Duodenal mucosa (tissue), 2 donors: ENCODE data around the gene TMEM203.

Source experiments
- H3K27ac ChIP-seq: one replicate; pipeline ENCODE4 v1.7.0; 2013; ENCODE audit warnings: low read depth, low read length
- H3K27me3 ChIP-seq, 2 donors: one replicate each; pipeline ENCODE4 v1.7.0; 2013; ENCODE audit warnings: low read length in 2 of 2, control low read depth in 1 of 2; ENCODE audit not compliant: insufficient read depth in 2 of 2, control insufficient read depth in 1 of 2
- H3K36me3 ChIP-seq, 2 donors: one replicate each; pipeline ENCODE4 v1.7.0; 2013; ENCODE audit warnings: low read length in 2 of 2, control low read depth in 1 of 2; ENCODE audit not compliant: insufficient read depth in 2 of 2, control insufficient read depth in 1 of 2
- H3K4me1 ChIP-seq, 2 donors: one replicate each; pipeline ENCODE4 v1.7.0; 2013; ENCODE audit warnings: low read length in 2 of 2, control low read depth in 1 of 2; ENCODE audit not compliant: insufficient read depth in 2 of 2, control insufficient read depth in 1 of 2
- H3K4me3 ChIP-seq, 2 donors: one replicate each; pipeline ENCODE4 v1.7.0; 2013; ENCODE audit warnings: low read length in 2 of 2, low read depth in 1 of 2
- H3K9ac ChIP-seq, 2 donors: one replicate each; pipeline ENCODE4 v1.7.0; 2013; ENCODE audit warnings: low read length in 2 of 2, low read depth in 1 of 2
- H3K9me3 ChIP-seq, 2 donors: one replicate each; pipeline ENCODE4 v1.7.0; 2013; ENCODE audit warnings: low read length in 2 of 2, control low read depth in 1 of 2; ENCODE audit not compliant: control insufficient read depth in 1 of 2

Gene TMEM203

GRCh38 chr9:137234055-137234697 lies 28.7 kb upstream of the TMEM203 start:
- H3K4me3 ChIP-seq, result no peak overlapping the region
- H3K9ac ChIP-seq, result no peak overlapping the region
- peaks cover 54 to 70% of the 10 kb centered on the region in 2 donors for H3K4me1 ChIP-seq
- no peak overlapping the region for H3K27ac ChIP-seq
- peaks cover 17 to 32% of the 10 kb centered on the region in 2 donors for H3K27me3 ChIP-seq
- H3K36me3 ChIP-seq, result no peaks in the 10 kb centered on the region
- H3K9me3 ChIP-seq, result no peaks in the 10 kb centered on the region

- Histone ChIP-seq H3K27me3 (peaks cover 21 to 38% of the 10 kb centered on the region in 2 donors), H3K27ac (no peak overlapping the region), H3K4me1 (peaks cover 46 to 63% of the 10 kb centered on the region in 2 donors), H3K36me3 (no peaks in the 10 kb centered on the region), H3K9me3 (no peaks in the 10 kb centered on the region), H3K9ac (no peak overlapping the region), H3K4me3 (no peak overlapping the region)
Observed at GRCh38 chr9:137233143-137233980, 27.9 kb upstream of the TMEM203 start.

DNA sequence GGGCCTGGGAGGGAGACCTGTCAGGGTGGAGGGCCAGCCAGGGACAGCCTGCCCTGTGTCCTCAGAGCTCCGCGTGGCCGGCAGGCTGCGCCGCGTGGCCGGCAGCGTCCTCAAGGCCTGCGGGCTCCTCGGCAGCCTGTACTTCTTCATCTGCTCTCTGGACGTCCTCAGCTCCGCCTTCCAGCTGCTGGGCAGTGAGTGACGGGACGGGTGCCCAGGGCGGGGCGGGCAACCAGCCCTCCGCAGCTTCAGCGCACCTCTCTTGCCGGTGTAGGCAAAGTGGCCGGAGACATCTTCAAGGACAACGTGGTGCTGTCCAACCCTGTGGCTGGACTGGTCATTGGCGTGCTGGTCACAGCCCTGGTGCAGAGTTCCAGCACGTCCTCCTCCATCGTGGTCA lies 27.1 kb upstream of the TMEM203 start:
- Histone ChIP-seq H3K36me3 (no peaks in the 10 kb centered on the region), H3K27ac (no peak overlapping the region), H3K9ac (no peak overlapping the region), H3K4me1 (peaks cover 39 to 57% of the 10 kb centered on the region in 2 donors), H3K4me3 (no peak overlapping the region), H3K9me3 (no peaks in the 10 kb centered on the region), H3K27me3 (peaks cover 21 to 39% of the 10 kb centered on the region in 2 donors)

DNA sequence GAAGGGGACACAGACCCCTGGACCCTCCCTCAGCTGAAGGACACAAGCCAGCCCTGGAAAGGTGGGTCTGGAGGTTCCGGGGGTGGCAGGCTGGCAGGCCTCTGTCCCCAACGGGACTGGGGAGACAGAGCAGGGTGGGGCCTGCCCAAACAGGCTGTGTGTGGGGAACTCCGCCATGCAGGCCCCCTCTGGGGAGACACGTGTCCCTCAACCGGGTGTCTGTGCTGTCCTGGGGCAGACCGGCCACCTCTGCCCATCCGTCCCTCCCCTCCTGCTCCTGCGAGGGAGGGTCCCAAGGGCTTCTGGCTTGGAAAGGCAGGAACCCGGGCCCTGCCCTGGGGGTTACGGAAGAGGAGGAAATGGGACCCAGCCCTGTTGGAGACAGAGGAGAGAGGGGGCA lies 26.7 kb upstream of the TMEM203 start:
- no peak overlapping the region for H3K27ac ChIP-seq
- H3K4me1 ChIP-seq, result peaks cover 39 to 57% of the 10 kb centered on the region in 2 donors
- no peak overlapping the region for H3K4me3 ChIP-seq
- no peaks in the 10 kb centered on the region for H3K9me3 ChIP-seq
- H3K9ac ChIP-seq, result no peak overlapping the region
- H3K27me3 ChIP-seq, result peaks cover 21 to 39% of the 10 kb centered on the region in 2 donors
- no peaks in the 10 kb centered on the region for H3K36me3 ChIP-seq

GRCh38 chr9:137231372-137232039 lies 26.1 kb upstream of the TMEM203 start:
- peaks cover 36 to 54% of the 10 kb centered on the region in 2 donors for H3K4me1 ChIP-seq
- no peak overlapping the region for H3K9ac ChIP-seq
- H3K36me3 ChIP-seq, result no peaks in the 10 kb centered on the region
- H3K27me3 ChIP-seq, result peaks cover 21 to 39% of the 10 kb centered on the region in 2 donors
- no peaks in the 10 kb centered on the region for H3K9me3 ChIP-seq
- no peak overlapping the region for H3K27ac ChIP-seq
- no peak overlapping the region for H3K4me3 ChIP-seq

DNA sequence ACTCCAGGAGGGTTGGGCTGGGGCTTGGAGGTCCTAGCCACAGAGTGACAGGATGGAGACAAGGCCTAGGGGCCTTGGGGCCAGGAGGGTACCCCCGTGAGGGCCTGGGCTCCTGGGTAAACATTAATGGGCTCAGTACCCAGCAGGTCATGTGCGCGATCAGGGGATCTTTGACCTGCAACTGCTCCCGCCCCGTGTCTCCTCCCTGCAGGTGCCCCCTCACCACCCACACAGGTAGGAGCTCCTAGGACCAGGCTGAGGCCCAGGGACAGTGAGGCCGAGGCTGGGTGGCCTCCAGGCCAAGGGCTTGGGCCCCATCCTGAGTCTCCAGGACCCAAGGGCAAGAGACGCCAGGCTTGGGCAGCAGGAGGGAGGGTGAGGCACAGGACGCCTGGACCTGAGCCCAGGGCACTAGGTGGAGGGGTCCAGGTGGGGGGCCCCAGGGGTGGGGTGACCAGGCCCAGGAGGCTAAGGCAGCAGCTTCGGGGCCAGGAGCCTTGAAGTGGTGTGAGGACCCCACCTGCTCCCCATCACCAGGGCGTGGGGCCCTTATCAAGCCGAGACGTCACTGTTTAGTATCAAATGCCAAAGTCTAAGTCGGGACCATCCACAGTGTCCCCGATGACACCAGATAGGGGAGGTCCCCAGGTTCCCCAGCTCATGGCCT lies 25.4 kb upstream of the TMEM203 start, which contains the start of gene SLC34A3:
Gene SLC34A3, plus strand, starts transcription at position 197 of the 667 bp plus-strand sequence. CDS start 802 bp downstream, outside the sequence.
- H3K27ac ChIP-seq, result peak within 1 kb of the TSS; percentile 3
- no peaks in the 10 kb centered on the region for H3K9me3 ChIP-seq
- H3K27me3 ChIP-seq, result peaks cover 21 to 39% of the 10 kb centered on the region in 2 donors
- H3K4me1 ChIP-seq, result peaks cover 31 to 48% of the 10 kb centered on the region in 2 donors
- H3K36me3 ChIP-seq, result no peaks in the 10 kb centered on the region
- H3K4me3 ChIP-seq, result no peak within 1 kb of the TSS
- no peak within 1 kb of the TSS for H3K9ac ChIP-seq

DNA sequence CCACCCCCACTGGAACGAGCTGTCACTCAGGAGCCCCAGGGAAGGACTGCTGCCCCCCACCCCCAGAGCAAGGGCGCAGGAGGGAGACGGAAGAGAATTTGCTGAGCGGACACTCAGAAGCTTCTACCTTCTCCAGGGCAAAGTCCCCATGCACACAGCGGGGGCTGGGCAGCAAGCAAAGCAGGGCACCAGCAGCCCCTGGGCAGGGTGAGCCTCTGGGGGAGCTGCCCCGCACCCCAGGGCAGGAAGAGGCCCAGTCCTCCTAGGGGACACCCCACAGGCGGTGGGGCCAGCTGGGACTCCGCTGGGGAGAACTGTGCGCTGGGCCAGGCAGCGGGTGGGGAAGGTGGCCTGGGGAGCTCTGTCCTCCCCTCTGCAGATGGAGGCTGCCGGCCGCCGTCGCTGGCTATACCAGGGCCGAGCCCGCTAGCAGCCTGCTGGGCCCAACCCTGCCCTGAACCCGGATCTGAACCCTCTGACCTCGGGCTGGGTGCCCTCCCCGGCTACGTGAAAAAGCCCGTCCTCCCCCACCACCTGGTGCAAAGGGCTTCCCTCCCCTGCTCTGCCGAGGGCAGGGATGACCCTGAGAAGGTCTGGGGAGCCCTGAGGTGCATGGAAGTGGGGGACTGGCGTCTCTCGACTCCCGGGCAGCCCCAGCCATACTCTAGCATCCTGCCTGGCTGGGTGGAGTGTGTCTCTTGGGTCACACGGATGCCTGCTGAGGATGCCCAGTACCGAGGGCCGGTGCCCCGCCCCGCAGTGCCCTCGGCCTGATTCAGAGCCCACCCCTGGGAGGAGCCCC lies 24.7 kb upstream of the TMEM203 start:
- Histone ChIP-seq H3K27ac (peak overlapping the region; percentile 3), H3K36me3 (no peaks in the 10 kb centered on the region), H3K4me1 (peaks cover 30 to 46% of the 10 kb centered on the region in 2 donors), H3K4me3 (no peak overlapping the region), H3K27me3 (peaks cover 21 to 37% of the 10 kb centered on the region in 2 donors), H3K9ac (no peak overlapping the region), H3K9me3 (no peaks in the 10 kb centered on the region)

DNA sequence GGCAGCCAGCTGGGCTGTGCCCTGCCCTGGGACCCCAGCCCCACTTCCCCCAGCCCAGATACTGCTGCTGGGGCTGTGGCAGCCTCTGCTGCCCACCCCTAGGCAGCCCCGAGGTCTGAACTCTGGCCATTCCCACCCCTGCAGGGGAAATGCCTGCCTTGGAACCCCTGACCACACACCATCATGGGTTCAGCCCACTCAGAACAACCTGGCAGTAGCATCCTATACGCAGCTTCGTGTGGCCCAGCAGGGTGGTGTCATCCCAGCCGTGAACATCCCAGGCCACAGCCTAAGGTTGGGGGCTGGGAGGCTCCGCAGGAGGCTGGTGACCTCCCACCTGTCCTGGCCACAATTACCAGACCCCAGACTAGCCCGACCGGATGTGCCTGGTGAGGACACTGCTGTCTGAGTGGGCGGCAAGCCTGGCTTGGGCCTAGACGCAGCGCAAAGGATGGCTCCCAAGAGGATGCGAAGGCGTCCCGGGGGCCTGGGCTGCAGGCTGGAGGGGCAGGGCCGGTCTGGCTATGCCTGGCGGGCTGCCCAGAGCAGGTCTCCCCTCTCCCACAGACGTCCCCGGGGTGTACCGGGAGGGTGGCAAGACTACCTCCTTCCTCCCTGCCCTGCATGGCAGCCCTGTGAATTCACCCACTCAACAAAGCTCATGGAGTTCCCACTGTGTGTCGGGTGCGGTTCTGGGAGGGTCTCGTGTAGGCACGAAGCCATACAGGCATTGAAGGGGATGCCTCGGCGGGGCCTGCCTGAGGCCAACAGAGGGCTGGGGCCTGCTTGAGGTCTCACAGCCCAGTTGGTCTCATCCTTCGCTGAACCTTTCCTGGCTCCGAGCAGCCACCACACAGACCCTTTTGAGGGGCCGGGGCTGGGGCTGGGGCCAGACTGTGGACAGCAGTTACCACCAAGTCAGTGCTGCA lies 23.8 kb upstream of the TMEM203 start:
- H3K9ac ChIP-seq, result no peak overlapping the region
- H3K27me3 ChIP-seq, result peaks cover 12 to 28% of the 10 kb centered on the region in 2 donors
- H3K27ac ChIP-seq, result peak overlapping the region; percentile 3
- H3K36me3 ChIP-seq, result no peaks in the 10 kb centered on the region
- H3K9me3 ChIP-seq, result no peaks in the 10 kb centered on the region
- no peak overlapping the region for H3K4me3 ChIP-seq
- H3K4me1 ChIP-seq, result peaks cover 30 to 54% of the 10 kb centered on the region in 2 donors
